ENCODE measurements around the gene CD248. TPM values are rescaled to one million over a fixed set of nuclear protein-coding genes. Genes with fewer than 3 reads are reported as not detected.
A peak's percentile ranks its signal among the peaks of the same experiment; 100 is the strongest.

The CD248 gene
- total RNA-seq, 1 donor from 2014 or later = 0.22 TPM

- no peak for TF ChIP-seq CTCF (IDR thresholded peaks at IDR 0.05)
- DNase-seq (no peak), ATAC-seq (ENCODE audit: low read depth) (no peak)
- H3K9me3 Mint-ChIP-seq = no peaks in the 10 kb centered on the region
- ChIA-PET CTCF (no interaction called here), POLR2A (no interaction called here)
- no peaks in the 10 kb centered on the region for H3K27me3 Mint-ChIP-seq
- peak overlapping the region; percentile 15 for H3K4me3 Mint-ChIP-seq
- intact Hi-C loops (cut with micrococcal nuclease) = no loop called here
- peaks cover 19% of the 10 kb centered on the region for H3K36me3 Mint-ChIP-seq (ENCODE audit: low read depth)
- no peak overlapping the region for H3K27ac Mint-ChIP-seq
- H3K4me1 Mint-ChIP-seq = peaks cover 46% of the 10 kb centered on the region
Observed at GRCh38 chr11:66285250-66285947, 31.4 kb downstream of the CD248 start.

GRCh38 chr11:66284526-66285078, 32.2 kb downstream of the CD248 start:
- Mint-ChIP-seq H3K36me3 (ENCODE audit: low read depth) (peaks cover 19% of the 10 kb centered on the region), H3K4me3 (no peak overlapping the region), H3K9me3 (no peaks in the 10 kb centered on the region), H3K4me1 (peaks cover 39% of the 10 kb centered on the region), H3K27ac (no peak overlapping the region), H3K27me3 (no peaks in the 10 kb centered on the region)
- CTCF ChIA-PET = interaction anchor here (1.3 kb wide), 1 partner anchor 62 kb away, joined by 3 read pairs; no protein-coding TSS in a partner anchor
- intact Hi-C loops (cut with micrococcal nuclease) = no loop called here
- DNase-seq (no peak), ATAC-seq (ENCODE audit: low read depth) (no peak)
- POLR2A ChIA-PET = interaction anchor here (0.7 kb wide), 1 partner anchor 44 kb away, joined by 3 read pairs; no protein-coding TSS in a partner anchor
- no peak for TF ChIP-seq CTCF (IDR thresholded peaks at IDR 0.05)

GRCh38 chr11:66283461-66284105, 33.3 kb downstream of the CD248 start:
- ATAC-seq (ENCODE audit: low read depth) = no peak
- Mint-ChIP-seq H3K27ac (peak overlapping the region; percentile 77), H3K27me3 (no peaks in the 10 kb centered on the region), H3K36me3 (ENCODE audit: low read depth) (peaks cover 16% of the 10 kb centered on the region), H3K4me3 (no peak overlapping the region), H3K9me3 (no peaks in the 10 kb centered on the region), H3K4me1 (peaks cover 40% of the 10 kb centered on the region)
- POLR2A ChIA-PET = interaction anchor here (5.2 kb wide), 1 partner anchor 15 kb away, joined by 50 read pairs; the partner anchor contains the start of gene RAB1B
- no peak for TF ChIP-seq CTCF (IDR thresholded peaks at IDR 0.05)
- no peak for DNase-seq
- CTCF ChIA-PET = interaction anchor here (1.3 to 2.8 kb wide), 2 partner anchors 61 kb away, joined by 3 to 23 read pairs; no protein-coding TSS in a partner anchor
- intact Hi-C loops (cut with micrococcal nuclease) = no loop called here

- POLR2A ChIA-PET = interaction anchor here (0.6 to 5.2 kb wide), 7 partner anchors 14 to 571 kb away, joined by 3 to 50 read pairs (median 4); partner anchors contain the start of genes BANF1, EIF1AD and RAB1B
- CTCF ChIA-PET = interaction anchor here (0.6 to 2.9 kb wide), 6 partner anchors 10 to 156 kb away, joined by 3 to 23 read pairs (median 3); partner anchors contain the start of gene RAB1B
- no peaks in the 10 kb centered on the region for H3K9me3 Mint-ChIP-seq
- intact Hi-C loops (cut with micrococcal nuclease) = loop anchor here (1.0 kb wide), 3 partner anchors 14 to 60 kb away; partner anchors contain the start of gene RAB1B
- H3K27me3 Mint-ChIP-seq = no peaks in the 10 kb centered on the region
- peak; percentile 70 for TF ChIP-seq CTCF (IDR thresholded peaks at IDR 0.05)
- peak; percentile 79 for ATAC-seq (ENCODE audit: low read depth)
- peak overlapping the region; percentile 77 for H3K27ac Mint-ChIP-seq
- peaks cover 13% of the 10 kb centered on the region for H3K36me3 Mint-ChIP-seq (ENCODE audit: low read depth)
- peaks cover 36% of the 10 kb centered on the region for H3K4me1 Mint-ChIP-seq
- DNase-seq = peak; percentile 100
- peak overlapping the region; percentile 32 for H3K4me3 Mint-ChIP-seq
Observed at GRCh38 chr11:66282468-66283455, 34.1 kb downstream of the CD248 start.

All from activated B cell treated with CpG ODN at 0.5 μM for 24 hours (primary cell).